GM19438 (cell line): ENCODE results near the gene SPARC.
"Not testable (repeated sequence)": the region's sequence is repeated elsewhere in the genome, so short reads cannot be mapped to it uniquely, and the experiment has no call there.

Experiments used
- ATAC-seq: cut with Tn5 transposase; IDR thresholded peaks from one replicate; pipeline ENCODE4 v1.9.1; 2021; ENCODE audit warnings: low read depth; ENCODE audit not compliant: unreplicated experiment

The SPARC gene

DNA sequence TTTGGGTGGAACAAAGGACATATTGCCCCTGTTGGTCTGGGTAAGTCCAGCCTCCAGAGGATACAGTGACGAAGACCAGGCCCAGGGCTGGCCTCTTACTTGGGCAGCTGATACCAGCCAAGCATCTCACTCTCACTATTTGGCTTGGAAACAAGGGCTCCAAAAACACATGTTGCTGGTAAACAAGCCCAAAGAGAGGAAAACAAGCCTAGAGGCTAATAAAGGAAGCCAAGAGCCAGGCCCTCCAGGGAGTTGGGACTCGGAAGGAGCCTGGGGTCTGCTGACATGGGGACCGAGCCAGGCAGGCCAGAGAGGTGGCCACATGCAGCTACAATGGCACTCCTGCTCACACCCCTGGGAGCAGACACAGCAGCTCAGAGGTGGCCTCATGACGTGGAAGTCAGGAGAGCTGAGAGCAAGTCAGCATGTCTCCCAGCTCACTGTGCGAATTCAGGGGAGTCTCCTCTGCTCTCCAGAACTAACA, 5.7 kb downstream of the SPARC start:
- ATAC-seq = no peak

DNA sequence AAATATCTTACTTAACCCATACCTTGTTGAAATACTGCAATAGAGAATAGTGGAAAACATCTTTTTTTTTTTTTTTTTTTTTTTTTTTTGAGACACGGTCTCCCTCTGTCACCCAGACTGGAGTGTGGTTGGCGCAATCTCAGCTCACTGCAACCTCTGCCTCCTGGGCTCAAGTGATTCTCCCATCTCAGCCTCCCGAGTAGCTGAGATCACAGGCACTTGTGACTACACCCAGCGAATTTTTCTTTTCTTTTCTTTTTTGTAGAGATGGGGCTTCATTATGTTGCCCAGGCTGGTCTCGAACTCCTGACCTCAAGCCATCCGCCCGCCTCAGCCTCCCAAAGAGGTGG, 6.6 kb downstream of the SPARC start:
- ATAC-seq = not testable (repeated sequence)

DNA sequence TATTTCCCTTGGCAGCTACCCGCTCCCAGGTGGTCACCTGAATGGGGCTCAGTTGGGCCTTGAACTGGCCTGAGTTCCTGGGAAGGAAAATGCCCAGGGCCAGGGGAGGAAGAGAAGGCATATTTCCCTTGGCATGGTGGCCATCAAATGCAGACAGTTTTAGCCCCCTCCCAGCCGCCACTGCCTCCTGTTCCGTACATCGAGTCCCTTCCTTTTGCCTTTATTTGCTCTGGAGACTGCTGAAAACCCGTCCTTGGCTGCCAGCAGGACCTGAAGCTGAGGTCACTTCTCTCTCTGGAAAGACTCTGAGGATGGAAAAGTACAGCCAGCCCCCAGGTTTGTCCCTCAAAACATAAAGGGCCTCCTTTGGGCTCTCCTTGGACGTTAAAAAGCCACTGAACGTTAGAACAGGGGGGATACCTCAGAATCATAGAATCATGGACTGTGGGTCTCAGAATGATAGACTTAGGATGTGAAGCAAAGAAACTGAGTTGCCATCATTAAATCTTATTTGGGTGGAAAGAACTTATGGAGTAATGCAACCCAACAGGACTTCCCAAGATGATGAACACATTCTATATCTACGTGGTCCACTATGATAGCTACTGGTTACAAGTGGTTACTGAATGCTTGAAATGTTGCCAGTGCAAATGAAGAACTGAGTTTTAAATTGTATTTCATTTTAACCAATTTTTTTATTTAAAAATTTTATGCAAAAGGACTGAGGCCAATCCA, 7.1 kb downstream of the SPARC start:
- ATAC-seq = no peak

DNA sequence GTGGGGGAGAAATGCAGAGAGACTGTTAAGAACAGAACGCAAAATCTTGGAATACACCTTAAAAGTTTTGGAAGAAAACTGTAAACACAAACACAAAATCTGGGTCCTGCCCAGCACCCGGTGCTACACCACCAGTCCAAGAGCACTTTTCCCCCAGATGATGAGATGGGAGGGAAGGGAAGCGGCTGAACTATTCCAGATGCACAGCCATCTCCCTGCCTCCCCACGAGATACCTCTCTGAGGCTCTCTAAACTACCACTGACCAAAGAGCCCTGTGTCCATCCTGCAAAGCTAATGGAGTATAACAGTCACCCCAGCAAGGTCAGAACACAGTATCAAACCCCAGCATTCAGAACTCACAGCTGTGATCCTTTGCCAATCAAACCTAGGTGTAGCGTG, 8.0 kb downstream of the SPARC start:
- ATAC-seq = no peak

DNA sequence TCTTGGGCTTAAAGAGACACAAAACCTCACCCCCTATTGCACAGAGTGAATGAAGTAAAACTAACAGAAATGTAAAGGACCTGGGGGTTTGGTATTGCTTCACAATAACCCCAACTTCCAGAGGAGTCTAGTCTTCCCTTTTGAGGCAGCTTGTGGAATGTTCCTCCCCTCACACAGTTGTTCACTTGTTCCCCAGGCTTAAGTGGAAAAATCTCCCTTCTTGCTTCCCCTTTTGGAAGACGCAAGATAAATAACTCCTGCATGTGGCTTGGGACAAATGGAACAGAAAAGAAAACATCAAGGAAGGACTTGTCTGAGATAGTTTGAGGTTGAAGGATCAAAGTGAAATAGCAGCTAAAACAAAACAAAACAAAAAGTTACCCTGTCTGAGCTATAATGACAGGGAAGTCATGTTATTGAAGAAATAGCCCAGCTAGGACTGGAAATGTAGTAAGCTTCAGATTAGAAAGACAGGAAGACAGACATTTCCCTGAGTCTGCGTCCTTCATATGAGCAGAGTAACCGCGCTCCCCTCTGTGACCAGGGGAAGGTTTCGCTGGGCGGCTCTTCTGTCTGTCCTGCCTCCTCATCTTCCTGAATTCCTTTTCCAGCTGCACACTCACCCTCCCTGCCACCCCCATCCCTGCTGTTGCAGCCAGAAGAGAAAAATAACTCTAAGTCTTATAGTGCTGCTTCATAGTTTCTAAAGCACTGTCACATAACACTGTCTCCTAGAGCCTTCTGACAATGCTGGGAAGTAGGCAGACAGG, 8.8 kb downstream of the SPARC start:
- no peak for ATAC-seq

DNA sequence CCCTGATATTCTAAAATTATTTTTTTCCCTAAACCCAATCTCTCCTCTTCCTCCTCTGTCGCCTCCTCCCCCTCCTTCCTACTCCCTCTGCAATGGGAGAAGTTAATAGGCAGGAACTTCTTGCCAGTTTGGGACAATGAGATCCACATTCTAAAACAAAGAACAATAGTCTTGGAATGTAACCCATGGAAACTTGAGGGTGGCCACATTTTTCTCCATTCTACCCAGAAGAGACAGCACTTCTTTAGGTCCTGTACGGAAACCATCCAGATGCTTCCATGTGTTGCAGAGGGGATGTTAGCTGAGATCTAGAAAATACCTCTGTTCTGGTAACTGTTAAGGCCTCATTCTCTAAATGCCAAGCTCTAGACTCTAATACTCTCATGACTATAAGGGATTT, 10.0 kb downstream of the SPARC start:
- ATAC-seq = no peak

DNA sequence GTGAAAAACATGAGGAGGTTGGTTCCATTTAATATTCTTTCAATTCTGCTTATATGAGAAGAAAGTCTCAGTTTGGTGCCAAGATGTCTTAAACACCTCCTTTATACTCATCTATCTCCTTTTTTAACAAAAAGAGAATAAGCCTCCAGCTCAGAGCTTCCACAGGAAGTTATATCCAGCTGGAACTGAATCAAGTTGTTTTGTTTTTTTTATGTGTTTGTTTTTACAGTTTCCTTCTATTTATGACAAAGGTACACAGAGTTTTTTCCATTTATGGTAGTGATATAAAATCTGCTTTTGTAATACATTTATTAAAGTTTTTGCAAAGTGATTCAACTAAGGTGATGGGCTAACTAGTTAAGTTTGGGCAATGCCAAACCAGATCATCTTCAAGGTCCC, 10.4 kb downstream of the SPARC start:
- no peak for ATAC-seq

DNA sequence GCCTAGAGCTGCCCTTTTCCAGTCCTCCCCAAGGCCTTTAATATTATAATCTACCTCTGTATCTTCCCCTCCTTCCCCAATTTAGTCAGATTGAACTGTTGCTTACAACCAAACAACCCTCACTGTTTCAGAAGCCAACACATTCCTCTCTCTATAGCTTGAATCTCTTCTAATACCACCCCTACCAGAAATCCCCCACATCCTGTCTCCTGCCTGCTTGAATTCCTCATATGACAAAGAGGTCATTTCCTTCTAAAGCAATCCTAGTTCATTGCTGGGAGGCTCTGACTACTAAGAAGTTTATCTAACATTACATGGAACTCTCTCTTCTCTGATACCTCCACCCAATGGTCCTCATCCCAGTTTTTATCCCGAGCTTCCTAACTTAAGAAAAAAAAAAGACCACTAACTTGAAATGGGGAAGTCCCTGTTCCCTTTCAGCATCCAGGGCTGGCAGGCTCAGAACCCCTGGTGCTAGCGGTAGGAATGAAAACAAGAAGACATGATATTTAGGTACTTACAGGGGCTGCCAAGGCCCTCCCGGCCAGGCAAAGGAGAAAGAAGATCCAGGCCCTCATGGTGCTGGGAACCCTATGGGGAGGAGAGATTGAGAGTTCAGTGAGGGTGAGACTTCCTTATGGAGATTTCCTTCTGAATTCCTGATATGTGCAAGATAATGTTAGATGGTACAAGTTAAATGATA, 11.0 kb downstream of the SPARC start:
- ATAC-seq = no peak

DNA sequence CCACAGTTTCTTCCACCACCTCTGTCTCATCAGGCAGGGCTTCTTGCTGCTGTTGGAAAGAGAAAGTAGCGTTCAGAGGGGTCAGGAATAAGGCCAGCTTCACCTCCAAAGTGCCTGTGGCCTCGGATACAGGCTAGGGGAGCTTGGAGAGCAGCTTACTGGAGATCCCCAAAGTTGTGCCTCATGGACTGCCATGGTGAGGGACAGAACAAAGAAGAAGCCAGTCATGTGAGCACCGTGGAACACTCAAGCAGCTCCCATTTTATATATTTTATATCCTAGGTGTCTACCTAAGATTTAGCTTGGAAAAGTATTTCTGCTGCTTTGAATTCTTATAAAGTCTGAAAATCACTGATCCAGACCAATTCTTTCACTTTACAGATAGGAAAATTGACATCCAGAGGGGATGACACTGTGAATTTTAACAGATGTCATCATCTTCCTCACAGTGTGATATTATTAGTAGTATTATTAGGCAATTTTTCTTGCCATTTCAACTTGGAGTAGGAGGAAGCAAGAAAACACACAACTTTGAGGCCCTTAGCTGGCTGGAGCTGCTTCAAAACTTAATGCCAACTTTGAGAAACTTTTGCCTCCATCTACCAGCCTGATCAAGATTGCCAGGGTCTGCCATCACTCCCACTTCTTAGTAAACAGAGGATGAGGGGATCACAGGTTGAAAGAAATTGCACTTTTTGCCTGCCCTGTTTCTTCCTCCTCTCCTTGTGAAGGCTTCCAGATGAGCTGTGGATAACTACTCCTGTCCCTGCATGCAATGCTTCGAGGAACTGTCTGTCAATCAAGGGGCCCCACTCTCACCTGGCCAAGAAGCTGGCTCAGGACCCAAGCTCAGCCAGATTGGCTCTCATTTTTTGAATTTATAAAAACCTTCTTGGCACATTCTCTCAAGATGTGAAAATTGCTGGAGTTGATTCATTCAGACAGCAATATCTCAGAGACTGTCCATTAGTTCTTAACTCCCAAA, 11.8 kb downstream of the SPARC start:
- no peak for ATAC-seq

DNA sequence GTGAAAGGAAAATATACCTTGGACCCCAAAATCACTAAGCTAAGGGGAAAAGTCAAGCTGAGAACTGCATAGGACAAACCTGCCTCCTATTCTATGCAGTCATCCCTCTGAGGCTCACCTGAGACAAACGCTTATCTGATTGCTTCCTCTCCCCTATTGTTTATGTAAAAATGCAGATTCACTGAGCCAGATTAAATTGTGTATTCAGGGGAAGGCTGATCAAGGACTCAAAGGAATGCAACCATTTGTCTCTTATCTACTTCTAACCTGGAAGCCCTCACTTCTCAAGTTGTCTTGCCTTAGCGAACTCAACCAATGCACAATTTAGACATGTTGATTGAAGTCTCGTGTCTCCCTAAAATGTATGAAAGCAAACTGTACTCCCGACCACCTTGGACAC, 13.3 kb downstream of the SPARC start:
- no peak for ATAC-seq

DNA sequence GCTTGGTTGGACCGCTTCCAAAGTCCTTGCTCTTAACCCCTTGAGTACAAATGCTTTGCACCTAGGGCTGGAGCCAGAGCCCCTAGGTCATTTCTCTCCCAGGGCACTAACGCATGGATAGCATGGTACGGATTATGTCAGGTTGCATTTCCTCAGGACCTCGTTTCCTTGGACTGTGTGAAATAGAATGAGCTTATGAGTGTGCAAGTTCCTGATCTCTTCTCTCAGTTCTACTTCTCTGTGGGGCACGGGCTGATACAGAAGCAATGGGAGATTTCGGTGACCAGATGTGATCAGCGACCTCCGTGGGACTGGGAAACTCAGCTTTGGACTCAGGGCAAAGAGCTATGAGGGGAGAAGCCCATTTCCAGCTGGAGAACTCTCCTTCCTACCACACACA, 14.2 kb downstream of the SPARC start:
- no peak for ATAC-seq

DNA sequence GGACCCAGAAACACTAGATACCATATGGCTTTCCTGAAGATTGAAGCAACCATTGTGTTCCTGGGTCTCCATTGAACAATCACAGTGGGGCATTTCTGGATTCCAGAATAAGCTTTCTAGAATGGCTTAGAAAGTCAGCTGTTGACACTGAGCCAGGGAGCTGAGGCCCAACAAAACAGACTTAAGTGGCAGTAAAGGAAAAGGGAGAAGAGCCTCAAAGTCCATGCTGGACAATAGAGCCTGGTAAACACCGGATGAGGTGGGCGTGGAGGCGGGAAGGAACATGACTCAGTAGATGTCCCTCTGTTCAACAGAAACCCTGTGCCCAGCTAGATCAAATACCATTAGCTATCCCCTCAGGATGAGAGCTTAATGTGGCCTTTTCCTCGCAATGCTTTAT, 14.8 kb downstream of the SPARC start:
- ATAC-seq = no peak

DNA sequence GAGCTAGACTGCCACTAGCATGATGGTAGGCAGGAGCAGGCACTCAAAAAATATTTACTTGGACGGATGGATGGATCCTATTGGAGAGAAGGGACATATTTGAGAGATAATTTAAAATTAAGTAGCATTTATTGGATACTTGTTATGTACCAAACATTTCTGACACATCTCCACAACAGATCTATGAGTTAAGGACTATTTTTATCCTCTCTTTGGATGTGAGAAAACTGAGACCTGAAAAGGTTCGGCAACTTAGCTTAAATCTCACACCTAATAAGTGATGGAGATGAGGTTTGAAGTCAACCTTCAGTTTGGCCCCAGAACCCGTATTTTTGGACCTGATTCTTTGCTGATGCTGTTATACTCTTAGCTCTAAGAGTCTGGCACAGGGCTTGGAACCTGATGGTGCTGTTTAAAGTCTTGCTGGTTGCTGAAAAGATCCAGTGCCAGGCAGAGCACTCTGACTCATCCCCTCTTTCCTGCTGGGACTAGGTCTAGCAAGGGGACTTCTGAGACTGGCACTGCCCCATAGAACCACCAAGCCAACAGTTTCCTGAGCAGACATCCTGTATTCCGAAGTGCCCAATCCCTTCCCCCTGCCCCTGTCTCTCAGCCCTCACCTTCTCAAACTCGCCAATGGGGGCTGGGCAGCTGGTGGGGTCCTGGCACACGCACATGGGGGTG, 15.6 kb downstream of the SPARC start:
- no peak for ATAC-seq

DNA sequence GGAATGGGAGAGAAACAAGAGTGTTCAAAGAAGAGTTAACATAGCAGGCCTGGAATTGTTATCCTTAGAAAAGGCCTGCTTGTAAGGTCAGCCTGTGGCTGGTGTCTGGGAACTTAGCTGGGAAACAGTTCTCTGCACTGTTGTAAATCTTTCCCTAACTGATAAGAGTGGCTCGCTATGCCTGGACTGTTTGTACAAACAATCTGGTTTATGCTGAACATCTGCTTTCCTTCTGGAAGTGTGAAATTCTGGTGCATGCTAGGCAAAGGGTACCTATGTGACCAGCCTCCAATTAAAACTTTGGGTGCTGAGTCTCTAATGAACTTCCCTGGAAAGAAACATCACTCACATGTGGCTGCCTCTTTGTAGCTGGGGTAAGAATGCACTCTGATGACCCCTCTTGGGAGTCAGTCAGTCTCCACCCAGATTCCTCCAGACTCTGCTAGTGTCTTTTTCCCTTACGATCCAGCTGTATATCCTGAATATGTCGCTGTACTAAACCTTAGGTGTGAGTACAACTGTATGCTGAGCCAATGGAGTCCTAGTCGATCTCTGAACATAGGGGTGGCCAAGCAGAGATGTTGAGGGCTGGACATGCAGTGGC, 16.5 kb downstream of the SPARC start:
- no peak for ATAC-seq

DNA sequence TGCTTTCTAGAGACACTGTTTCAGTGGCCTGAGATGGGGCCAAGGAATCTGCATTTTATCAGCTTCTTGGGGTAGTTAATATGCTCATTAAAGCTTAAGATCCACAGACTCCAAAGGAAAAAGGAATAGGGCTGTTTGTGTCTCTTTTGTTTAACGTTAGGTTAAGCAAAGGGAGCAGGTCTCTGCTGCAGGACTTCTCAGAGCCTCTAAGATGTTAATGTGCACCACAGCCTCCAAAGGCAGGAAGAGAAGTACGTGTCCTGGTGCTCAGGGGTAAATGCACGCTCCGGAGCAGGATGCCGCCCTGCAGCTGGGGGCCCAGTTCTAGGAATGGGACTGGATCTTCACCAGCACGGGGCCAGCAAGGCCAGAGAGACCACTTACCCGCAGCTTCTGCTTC, 19.6 kb downstream of the SPARC start:
- no peak for ATAC-seq

DNA sequence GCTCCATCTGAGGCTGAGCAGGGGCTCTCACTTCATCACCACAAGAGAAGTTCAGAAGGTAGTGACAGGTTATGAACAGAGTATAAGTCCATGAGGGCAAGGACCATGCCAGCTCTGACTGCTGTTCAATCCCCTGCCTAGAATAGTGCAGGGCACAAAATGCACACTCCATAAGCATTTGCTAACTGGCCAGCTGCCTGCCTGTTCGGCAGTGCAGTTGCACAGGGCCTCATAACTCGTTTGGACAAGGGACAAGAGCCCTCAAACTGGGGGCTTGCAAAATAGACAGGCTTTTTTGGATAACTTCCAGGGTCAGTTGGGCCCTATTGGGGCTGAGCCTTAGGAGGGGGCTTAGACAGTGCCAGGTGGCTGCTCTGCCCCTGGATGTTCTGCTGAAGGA, 21.1 kb downstream of the SPARC start:
- ATAC-seq = no peak

DNA sequence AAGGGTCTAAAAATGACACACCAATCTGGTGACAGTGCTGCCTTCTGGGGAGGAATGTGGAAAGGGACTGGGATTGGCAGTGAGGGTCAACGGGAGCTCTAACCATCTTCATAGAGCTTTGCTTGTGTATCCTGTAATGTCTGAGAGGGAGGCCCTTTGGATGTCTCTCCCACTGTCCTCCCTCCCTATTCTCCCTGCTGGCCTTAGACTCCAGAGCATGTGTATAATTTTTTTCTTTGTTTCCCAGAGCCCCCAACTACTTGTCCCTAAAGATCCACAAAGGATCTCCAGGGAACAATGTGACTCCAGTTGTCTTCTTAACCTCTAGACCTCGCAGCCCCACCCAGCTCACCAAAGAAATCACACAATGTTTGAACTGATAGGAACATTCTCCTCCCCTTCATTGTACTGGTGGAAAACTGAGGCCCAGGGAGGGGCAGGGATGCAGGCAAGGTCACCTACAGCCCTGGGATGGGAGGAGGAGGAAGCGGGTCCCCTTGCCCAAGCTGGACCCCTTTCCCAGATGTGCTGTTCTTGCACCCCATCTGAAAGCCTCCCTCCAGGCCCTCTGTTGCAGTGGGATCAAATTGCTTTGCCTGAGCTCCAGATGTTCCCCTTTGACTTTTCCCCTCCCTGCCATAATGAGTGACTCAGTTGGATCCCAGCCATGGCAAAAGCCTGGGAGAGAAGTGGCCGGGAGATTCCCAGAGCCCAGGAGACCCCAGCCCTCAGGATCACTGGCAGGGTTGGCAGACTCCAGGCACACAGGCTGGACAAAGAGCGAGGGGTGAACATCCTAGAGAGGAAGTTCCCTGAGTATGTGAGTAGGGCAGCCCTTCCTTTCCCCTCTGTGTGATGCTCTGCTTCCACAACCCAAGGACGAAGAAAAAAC, 21.8 kb downstream of the SPARC start:
- ATAC-seq = no peak

DNA sequence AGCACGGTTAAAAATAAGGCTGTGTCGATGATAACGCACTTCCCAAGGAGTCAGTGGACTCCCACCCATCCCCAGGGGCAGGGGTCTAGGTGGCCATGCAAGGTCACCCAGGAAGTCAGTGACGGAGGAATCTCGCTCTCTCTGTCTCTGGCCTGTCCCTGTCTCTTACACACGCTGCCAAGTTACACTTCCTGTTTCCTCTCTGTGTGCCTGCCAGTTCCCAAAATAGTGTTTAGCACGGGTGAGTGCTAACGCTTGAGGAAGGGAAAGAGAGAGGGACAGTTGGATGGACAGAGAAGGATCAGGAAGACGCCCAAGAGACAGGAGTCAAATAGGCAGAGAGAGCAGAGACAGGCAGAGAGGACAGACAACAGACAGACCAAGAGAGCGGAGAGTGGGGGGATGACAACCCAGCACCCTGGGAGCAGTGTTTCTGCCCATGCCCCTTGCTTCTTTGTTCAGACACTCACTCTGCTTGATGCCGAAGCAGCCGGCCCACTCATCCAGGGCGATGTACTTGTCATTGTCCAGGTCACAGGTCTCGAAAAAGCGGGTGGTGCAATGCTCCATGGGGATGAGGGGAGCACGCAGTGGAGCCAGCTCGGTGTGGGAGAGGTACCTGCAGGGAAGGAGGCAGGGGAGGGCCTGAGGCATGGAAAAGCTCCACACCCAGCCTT, 23.0 kb downstream of the SPARC start:
- no peak for ATAC-seq
